Myocyte (in vitro differentiated cells): Measurements from ENCODE around the gene DNAAF8. TPM values are rescaled to one million over a fixed set of nuclear protein-coding genes. Genes with fewer than 3 reads are reported as not detected.
"Not testable (repeated sequence)": the region's sequence is repeated elsewhere in the genome, so short reads cannot be mapped to it uniquely, and the experiment has no call there.

ENCODE experiments used
- DNase-seq: peaks from one replicate; pipeline ENCODE4 v3.0.0-alpha.2; 2012; ENCODE audit warnings: low read depth
- total RNA-seq: library from RNA; depleted of rRNA; stranded (reverse); fragments of >200 nt; gene quantifications from 2 replicates; pipeline ENCODE4 v1.2.3, GENCODE V29; 2014

The DNAAF8 gene
- total RNA-seq, 1 donor from 2014 or later = 0.91 TPM

- DNase-seq = no peak
Observed at GRCh38 chr16:4714996-4715395, 19.3 kb upstream of the DNAAF8 start.

GRCh38 chr16:4718466-4718865 is 15.9 kb upstream of the DNAAF8 start:
- peak; percentile 38 for DNase-seq

DNA sequence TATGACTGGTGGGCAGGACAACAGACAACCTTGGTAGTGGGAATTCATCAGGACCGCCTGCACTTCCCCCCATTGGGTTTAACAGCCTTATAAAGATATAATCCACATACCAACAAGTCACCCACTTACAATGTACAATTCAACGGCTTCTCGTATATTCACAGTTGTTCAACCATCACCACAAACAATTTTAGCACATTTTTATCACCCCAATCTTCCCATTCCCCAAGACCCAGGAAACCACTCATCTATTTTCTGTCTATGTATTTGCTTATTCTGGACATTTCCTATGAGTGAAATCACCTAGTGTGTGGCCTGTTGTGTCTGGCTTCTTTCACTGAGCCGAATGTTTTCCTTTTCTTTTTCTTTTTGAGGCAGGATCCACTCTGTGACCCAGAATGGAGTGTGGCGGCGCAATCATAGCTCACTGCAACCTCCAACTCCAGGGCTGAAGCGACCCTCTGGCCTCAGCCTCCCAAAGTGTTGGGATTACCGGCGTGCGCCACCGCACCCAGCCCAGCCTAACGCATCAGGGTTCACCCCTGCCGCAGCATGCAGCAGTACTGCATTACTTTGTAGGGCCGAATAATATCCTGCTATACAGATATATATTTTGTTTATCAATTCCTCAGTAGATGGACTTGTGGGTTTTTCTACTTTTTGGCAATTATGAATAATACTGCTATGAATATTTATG is 11.1 kb upstream of the DNAAF8 start:
- DNase-seq = no peak

- peak; percentile 68 for DNase-seq
Observed at GRCh38 chr16:4724661-4725270, 9.6 kb upstream of the DNAAF8 start.

DNA sequence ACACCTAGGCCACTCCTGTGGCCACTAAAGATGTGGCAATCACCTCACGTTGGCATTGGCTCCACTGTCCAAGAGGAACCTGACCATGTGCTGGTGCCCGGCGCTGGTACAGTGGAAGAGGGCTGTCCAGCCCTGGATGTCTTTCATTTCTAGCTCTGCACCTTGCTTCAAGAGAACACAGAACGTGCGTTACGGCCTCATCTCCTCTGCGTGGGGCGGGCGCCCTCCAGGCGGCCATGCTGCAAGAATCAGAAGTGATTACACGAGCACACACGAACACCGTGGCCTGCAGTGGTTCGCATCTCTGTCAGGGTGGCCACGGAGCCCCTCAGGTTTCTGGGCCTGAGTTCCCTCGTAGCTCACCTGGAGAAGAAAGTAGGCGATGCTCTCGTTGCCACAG is 7.7 kb upstream of the DNAAF8 start:
- no peak for DNase-seq

- DNase-seq = no peak
Observed at GRCh38 chr16:4728676-4729075, 5.7 kb upstream of the DNAAF8 start.

GRCh38 chr16:4729876-4730275 is 4.5 kb upstream of the DNAAF8 start:
- no peak for DNase-seq

- DNase-seq = no peak
Observed at GRCh38 chr16:4733211-4733742, 1.1 kb upstream of the DNAAF8 start.

DNA sequence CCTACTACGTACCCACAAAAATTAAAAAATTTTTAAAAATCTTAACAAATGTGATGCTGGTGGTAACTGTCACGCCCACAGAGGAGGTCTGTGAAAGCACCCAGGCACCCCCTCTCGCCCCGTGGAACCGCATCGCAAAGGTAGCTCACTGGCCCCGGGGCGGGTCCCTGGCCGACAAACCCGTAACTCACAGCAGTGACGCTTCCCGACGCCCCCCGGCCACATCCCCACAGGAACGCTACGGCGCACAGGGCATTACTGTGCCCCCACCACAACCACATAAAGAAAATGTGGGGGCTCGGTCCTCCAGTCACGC is 632 bp upstream of the DNAAF8 start:
- no peak for DNase-seq

DNA sequence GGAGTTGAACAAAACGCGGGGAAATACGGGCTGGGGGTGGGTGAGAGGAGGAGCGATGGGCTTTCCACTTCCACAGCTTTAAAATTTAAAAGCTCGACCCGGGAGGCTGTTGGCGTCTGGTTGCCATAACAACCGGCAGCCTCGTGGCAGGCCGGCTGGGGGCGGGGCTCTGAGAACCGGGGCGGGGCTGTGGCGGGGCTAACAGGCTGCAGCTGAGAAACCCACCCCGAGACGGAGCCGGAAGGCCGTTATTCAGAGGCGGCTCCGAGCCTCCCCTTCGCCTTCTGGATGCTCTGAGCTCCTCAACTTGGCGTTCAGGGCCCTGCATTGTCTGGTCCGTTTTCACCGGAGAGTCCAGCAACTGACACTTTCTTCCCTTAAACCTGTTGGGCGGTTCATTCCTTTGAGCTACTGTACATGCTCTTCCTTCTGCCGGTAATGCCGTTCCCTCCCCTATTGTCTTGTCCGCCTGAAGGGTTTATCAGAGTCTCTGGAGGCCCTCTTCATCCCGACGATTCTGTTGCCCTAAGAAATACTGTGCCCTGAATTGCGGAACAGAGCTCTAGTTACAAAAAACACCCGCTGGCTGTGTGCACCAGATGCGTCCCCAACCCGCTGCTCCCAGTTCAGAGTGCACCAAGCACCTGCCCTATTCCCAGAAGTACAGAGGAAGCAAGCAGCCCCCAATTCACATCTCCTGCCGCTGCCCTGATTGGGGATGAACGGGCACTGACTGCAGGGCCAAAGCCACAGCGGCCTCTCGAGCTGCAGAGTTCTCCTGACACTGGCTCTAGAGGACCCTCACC is 596 bp downstream of the DNAAF8 start:
- DNase-seq = peak; percentile 80

GRCh38 chr16:4736546-4736945 is 2.2 kb downstream of the DNAAF8 start:
- no peak for DNase-seq

GRCh38 chr16:4737545-4737944 is 3.2 kb downstream of the DNAAF8 start:
- no peak for DNase-seq

- not testable (repeated sequence) for DNase-seq
Observed at GRCh38 chr16:4738370-4738769, 4.0 kb downstream of the DNAAF8 start.

GRCh38 chr16:4743226-4743878 is 9.0 kb downstream of the DNAAF8 start:
- no peak for DNase-seq

GRCh38 chr16:4744555-4745273 is 10.4 kb downstream of the DNAAF8 start:
- no peak for DNase-seq

GRCh38 chr16:4745274-4745569 is 10.9 kb downstream of the DNAAF8 start:
- DNase-seq = no peak

- DNase-seq = peak; percentile 21
Observed at GRCh38 chr16:4746215-4746614, 11.9 kb downstream of the DNAAF8 start.

- DNase-seq = peak; percentile 21
Observed at GRCh38 chr16:4746991-4747574, 12.7 kb downstream of the DNAAF8 start.

DNA sequence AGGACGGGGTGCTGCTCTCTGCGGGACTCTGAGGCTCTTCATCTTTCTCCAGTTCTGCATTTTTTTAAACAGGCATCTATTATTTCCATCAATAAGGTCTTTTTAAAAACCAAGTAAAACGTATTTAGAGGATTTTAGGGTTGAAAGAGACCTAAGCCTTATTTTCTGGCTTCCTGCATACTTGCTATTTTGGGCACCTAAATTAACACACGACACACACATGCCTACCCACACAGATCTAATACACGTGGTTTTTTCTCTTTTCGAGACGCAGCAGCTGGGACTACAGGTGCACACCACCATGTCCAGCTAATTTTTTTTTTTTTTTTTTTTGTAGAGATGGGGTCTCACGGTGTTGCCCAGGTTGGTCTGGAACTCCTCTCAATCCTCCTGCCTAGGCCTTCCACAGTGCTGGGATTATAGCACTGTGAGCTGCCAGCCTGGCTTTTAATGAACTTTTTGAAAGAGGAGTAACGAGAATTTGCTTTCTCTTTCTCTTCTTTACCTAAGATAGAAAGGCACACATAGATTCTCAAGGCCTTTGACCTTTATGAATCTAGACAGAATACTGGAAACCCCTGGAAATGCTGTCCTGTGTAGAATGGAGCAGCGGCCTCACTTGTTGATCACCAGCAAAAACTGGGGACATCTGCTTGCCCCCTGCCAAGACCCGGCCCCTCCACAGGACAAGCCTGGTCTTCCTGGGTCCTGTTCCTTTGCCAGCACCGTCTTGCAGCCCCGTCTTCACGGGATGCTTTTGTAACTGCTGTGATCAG is 13.8 kb downstream of the DNAAF8 start:
- peak; percentile 13 for DNase-seq
